Activated T-cell treated with anti-CD3 and anti-CD28 coated beads for 4 hours (primary cell): ENCODE results near the gene BRI3.

Experiments
- DNase-seq: peaks from one replicate; pipeline ENCODE4 v3.0.0-alpha.2; 2020

Gene BRI3, protein sequence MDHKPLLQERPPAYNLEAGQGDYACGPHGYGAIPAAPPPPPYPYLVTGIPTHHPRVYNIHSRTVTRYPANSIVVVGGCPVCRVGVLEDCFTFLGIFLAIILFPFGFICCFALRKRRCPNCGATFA

DNA sequence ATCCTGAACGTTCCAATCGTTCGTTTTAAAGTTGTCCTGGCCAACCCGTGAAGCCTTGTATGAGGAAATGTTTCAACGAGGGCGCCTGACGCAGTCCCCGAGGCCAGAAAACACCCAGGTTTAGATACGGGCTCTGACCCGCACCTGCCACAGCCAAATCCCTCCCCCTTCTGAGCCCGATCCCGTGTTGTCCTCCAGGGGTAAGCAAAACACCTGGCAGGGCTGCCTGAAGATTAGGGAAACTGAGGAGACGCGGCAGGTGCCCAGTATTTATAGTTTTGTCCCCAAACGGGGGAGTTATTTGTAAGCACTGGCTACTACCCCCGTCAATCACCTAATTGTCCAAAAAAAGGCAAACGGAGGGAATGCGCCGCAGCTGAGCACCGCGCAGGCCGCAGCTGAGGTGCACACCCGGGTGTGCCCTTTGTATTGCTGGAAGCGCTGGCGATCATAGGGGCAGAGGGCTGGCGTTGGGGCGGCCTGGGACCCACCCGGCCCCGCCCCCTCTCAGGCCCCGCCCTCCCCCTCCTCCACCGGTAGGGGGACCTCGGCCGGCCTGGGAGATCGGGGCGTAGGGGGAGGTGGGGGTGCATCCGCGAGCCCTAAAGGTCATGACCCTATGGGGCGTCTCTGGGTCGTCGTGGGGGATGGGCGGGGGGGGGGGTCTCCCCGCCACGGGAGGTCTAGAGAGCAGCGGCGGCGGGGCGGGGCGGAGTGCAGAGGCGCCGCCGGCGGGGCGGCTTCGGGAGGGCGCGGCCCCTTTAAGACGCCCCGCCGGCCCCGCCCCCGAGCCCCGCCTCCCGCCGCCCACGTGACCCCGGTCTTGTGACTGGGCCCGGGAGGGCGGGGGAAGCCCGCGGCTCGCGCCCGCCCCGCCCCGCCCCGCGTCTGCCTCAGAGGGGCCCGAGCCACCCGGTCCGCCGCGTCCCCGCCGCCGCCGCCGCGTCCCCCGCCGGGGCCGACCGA lies at the start of gene BRI3:
TSS of gene BRI3 (plus strand) at position 896 of the 966 bp plus-strand sequence. CDS start 110 bp downstream, outside the sequence.
- DNase-seq = peak; percentile 94

DNA sequence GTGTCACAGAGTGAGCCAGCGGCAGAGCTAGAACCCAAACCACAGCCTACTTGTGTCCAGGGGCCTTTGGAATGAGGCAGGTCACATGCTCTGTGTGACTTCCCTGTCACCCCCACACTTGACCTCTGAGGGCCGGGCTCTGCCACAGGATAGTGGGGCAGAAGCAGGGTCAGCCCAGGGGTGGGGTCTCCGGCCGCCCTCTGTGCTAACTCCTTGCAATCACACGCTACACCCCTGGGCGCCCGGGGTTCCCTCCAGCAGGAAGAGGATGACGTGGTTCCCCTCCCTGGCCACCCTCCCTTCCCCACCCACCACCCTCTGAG lies 49.3 kb upstream of the BRI3 start:
- no peak for DNase-seq

DNA sequence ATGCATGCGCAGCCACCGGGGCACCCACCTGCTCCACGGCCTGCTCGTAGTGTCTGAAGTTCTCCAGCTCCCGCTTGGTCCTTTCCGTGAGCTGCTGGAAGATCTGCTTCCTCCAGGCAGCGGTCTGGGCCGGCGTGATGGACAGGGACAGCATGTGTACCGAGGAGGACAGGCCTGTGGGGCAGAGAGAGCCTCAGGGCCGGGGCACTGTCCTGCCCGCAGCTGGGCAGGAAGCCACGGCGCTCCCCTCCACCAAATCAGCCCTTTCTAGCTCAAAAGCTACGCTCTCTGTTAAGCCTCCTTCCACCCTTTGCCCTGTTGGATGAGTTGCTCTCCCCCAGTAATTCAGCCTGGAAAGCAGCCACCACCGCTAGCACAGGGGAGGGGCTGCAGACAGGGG lies 48.7 kb upstream of the BRI3 start:
- DNase-seq = no peak

DNA sequence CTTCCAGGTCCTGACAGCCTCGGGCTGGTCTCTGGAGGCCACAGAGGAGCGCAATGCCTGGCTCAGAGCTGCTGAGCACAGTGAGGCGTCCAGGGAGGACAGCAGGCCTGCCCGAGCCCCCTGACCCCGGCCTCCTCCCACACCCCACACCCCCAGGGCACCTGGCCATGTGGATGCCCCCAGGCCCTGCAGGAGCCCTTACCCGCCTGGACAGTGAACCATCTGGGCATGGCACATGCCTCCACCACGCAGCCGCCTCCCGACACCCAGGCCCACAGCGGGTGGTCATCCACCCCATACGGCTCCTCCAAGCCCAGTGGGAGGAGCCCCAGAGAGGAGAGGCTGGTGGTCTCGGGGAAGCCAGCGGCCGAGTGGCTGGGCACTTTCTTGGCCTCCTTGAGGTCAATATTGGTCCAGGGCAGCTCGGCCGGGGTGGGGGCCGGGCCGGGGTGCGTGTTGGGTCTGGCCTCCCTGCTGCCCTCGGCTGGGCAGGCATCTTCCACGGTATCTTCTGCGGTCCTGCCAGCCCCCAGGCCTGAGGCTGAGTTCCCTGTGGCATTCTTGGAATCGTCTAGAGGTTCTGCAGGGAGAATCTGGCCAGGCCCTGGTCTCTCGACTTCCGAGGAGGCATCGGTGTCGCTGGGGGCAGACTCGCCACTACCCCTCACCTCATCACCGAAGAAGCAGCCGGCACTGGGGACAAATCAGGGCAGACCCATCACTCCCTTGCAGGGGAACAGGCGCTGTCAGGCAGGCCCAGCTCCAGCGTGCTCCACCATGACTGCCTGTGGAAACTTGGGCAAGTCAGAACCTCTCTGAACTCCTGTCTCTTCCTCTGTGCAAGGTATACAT lies 48.0 kb upstream of the BRI3 start:
- DNase-seq = no peak

DNA sequence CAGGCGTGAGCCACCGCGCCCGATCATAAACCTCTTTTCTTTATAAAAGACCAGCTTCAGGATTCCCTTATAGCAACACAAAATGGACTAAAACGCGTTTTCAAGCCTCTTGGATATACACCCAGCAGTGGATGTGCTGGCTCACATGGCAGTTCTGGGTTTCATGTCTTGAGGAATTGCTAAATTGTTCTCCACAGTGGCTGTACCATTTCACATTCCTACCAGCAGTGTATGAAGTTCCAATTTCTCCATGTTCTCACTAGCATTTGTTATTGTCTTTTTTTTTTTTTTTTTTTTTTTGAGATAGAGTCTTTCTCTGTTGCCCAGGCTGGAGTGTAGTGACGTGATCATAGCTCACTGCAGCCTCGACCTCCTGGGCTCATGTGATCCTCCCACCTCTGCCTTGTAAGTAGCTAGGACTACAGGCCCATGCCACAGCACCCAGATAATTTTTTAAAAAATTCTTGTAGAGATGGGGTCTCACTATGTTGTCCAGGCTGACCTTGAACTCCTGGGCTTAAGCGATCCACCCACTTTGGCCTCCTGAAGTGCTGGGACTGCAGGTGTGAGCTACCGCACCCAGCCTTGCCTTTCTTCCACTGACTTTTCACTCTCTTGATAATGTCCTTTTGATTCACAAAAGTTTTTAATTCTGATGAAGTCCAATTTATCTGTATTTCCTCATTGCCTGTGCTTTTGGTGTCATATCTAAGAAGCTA lies 46.9 kb upstream of the BRI3 start:
- DNase-seq = no peak

DNA sequence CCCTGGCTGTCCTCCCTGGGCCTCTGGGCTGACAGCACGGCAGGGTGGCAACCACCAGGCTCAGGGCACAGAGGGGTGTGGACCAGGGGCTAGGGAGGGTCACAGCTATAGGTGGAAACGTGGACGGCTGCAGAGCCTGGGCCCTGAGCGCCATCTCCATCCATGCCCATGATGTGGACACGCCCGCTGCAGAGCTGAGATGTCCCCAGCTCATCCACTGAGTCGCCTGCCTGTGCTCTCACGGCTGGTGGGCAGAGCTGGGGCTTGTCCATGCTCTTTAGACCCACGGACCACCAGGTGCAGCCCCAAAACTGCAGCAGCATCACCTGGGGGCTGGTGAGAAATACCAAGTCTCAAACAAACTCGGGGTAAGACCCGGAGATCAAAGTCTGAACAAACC lies 45.6 kb upstream of the BRI3 start:
- no peak for DNase-seq

DNA sequence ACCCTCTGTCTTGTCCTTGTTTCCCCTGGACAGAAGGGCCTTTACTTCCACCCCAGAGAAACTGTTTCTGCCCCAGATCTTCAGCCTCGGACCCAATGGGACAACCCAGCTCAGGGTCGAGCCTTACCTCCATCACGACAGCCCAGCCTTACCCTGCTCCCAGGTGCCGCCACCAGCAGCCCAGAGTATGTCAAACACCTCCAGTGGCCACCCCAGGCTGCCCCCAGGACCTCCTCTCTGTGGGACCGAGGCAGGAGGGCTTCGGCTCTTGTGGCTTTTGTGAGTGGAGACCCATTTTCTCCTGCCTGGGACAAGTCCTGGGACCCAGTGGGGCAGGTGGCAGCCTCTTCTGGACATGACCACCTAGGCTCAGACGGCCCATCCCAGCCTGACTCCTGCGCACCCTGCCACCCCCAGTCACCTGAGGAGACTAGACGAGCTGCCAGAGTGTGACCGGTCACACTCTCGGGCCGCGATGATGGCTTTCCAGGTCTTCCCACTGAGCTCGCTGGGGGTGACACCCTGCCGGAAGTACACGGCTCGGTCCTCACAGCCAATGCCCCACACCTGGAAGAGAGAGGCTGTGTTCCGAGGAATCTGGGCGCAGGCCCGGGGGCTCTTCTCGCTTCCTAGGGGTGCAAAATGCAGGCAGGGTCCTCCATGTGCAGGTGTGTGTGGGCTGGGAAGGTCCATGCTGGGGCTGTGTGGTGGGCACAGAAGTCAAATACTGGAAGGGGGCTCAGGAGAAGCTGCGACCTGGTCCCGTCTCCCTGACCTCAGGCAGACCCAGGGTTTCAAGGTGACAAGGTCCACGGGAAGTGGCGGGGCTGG lies 44.9 kb upstream of the BRI3 start:
- no peak for DNase-seq

DNA sequence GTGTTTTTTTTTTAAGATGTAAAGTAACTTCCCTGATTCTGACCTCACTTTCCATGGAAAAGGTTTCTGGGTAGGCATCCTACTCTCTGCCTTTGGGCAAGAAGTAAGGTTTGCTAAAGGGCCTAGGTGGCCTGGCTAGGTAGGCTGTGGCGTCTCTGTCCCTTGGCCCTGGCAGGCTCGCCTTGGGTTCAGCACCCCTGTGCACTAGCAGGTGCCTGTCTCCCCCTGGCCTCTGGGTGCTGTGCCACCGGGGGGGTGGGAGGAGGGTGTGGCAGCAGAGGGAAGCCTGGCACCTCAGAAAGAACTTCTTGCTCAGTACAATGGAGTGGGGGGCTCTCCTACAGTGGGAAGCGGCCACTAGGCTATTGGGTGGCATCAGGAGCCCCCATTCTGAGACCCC lies 43.4 kb upstream of the BRI3 start:
- DNase-seq = no peak

DNA sequence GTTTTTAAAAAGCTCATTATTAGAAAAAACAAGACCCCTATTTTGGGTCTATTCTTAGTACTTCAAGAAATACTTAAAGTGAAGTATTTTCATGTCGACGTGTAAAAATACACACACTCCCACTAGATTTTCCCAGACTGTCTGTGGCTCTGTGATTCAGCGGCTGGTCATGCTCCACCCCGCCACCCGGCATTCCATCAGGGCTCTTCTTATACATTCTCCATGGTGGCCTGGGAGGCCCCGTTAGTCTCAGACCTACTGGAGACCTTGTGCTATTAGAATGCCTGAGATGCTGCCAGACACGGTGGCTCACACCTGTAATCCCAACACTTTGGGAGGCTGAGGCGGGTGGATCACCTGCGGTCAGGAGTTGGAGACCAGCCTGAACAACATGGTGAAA lies 42.5 kb upstream of the BRI3 start:
- no peak for DNase-seq

DNA sequence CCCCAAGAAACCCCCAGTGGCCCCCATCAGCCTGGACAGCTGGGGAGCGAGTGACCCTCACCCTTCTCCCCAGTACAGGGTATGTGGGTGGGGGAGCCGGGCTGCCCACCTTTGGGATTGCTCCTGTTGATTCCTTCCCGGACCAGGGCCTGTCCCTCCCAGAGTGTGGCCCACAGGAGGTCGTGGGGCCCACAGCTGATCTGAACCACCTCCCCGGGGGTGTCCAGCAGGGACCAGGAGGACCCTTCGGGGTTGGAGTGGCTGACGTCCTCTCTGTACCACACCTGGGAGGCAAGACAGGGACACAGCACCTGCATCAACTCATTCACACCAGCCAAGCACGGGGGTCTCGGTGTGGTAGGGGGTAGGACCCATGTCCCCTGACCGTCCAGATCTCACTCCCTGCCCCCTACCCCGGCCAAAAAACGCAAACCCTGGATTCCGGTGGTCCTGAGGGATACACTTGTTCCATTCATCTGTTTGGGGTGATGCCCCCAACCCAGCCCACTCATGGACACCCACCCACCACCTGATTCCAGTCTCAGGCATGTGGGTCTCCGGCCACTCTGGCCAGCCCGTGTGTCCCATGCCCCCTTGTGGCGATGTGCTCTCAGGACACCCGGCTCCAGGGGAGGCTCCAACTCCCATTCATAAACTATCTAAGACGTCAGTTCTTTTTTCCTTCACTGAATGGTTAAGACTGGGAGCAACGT lies 40.4 kb upstream of the BRI3 start:
- DNase-seq = no peak

DNA sequence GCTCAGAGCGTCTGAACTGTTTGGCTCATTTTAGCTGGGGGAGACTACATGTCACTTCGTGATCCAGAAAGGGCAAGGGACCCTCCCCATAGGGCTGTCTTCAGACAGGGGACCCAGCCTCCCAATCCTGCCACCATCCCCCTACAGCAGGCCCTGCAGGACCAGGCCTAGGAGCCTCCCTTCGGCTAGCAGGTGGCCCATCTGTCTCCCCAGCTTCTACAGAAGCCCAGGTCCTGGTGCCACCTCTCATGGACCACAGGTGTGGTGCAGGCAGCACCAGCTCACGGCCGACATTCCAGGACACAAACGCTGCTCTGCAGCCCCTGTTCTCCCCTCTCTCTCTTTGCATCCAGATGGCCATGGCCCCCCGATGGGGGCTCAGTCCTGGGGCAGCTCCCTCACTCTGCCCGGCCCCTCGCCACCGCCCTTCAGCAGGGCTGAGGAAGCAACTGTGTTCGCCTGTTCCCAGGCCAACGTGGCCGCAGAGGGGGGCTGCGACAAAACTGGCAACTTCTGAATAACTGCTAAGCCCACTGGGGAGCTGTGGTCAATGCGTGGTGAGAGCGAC lies 39.7 kb upstream of the BRI3 start:
- no peak for DNase-seq

DNA sequence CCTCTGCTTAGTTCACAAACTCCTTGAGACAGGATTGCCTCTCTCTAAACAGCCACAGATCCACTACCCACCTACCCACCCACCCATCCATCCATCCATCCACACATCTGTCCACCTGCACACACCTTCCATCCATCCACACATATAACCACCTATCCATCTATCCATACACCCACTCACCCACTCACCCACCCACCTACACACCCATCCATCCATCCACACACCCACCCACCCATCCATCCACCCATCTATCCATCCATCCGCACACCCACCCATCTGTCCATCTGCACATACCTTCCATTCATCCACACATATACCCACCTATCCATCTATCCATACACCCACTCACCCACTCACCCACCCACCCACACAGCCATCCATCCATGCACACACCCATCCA lies 39.1 kb upstream of the BRI3 start:
- DNase-seq = no peak

DNA sequence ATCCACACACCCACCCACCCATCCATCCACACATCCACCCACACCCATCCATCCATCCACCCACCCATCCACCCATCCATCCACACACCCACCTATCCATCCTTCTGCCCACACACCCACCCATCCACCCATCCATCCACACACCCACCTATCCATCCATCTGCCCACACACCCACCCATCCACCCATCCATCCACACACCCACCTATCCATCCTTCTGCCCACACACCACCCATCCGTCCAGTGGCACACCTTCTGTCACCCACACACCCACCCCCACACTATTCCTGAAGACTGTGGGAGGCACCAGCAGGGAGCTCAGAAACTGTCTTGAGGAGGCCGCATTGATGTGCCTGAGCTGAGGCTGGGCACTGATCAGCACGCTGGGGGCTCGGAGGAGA lies 38.6 kb upstream of the BRI3 start:
- DNase-seq = no peak

DNA sequence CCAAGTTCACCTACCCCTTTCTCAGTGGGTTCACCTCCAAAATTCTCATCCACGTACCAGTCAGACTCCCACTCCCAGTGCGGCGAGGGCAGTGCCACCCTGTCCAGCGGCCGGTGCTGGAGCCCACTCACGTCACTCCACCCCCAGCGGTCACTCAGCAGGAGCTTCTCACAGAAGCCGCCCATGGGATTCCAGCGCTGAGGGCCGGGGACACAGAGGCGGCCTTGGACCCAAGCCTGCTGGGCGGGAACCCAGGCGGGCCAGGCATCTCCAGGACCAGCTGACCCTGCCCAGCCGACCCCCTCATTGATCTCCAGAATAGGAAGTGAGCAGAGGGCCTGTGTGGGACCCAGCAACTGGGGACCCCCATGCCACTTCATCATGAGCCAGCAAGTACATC lies 36.6 kb upstream of the BRI3 start:
- no peak for DNase-seq

DNA sequence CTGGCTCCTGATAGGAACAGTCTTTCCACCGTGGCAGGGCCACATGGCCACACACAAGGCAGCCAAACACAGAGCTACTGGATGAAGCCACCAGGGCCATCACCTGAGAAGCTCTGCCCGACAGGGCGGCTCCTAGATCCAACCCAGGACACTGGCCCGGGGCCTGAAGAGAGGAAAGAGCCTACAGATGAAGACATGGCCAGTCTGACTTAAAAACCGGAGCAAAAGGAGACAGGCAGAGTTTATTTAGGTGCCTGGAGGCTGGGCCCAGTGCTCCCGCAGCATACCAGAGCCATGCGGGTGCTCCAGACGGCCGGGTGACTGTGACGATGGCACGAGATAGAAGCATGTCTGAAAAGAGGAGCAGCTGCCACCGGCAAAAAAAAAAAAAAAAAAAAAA lies 33.3 kb upstream of the BRI3 start:
- no peak for DNase-seq

DNA sequence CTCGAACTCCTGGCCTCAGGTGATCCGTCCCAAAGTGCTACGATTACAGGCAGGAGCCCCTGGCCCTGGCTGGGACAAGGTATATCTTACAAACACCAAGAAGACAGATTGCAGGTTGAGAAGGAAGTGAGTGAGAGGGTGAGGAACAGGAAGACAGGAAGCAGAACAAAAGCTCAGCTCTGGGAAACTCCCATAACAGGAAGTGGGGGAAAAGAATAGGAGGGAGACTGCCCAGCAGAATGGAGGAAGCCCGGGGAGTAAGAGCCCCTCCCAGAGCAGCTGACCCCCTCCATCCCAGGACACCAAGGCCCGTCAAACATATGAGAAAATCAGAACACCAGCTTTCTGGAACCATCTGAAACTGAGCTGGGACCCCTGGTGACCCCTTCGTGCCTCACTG lies 32.4 kb upstream of the BRI3 start:
- DNase-seq = no peak

DNA sequence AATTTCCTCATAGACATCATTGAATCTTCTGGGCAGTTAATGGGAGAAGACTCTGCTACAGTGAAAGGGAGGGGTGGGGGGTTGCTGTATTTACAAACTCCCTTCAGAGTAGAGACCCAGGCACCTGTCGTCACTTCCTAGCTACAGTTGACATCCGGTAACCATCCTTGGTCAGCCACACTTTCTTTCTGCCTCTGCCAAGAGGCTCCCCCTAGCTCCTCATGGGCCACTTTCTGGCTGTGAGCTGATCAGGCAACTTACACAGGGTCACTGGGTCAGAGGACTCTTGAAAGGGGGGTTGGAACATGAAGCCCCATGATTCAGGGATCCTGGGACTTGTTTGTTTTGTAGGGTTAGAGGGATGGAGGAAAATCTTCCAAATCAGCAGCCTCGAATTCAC lies 30.7 kb upstream of the BRI3 start:
- peak; percentile 17 for DNase-seq

DNA sequence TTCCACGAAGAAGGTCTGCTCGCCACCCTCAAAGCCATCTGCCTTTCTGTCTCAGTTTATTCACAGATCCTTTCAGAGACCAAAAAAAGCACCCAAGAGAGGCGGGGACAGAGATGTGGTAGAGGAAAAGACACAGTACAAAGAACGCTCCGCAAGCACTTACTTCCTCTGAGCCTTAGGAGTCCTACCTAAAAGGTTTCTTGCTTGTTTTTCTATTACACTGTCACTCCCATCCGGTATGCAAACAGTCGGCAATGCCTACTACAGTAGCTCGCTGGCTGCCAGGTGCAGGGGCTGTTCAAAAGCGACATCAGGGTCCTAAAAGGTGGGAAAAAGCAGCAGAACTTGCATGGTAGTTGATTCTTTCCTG lies 30.3 kb upstream of the BRI3 start:
- peak; percentile 4 for DNase-seq

DNA sequence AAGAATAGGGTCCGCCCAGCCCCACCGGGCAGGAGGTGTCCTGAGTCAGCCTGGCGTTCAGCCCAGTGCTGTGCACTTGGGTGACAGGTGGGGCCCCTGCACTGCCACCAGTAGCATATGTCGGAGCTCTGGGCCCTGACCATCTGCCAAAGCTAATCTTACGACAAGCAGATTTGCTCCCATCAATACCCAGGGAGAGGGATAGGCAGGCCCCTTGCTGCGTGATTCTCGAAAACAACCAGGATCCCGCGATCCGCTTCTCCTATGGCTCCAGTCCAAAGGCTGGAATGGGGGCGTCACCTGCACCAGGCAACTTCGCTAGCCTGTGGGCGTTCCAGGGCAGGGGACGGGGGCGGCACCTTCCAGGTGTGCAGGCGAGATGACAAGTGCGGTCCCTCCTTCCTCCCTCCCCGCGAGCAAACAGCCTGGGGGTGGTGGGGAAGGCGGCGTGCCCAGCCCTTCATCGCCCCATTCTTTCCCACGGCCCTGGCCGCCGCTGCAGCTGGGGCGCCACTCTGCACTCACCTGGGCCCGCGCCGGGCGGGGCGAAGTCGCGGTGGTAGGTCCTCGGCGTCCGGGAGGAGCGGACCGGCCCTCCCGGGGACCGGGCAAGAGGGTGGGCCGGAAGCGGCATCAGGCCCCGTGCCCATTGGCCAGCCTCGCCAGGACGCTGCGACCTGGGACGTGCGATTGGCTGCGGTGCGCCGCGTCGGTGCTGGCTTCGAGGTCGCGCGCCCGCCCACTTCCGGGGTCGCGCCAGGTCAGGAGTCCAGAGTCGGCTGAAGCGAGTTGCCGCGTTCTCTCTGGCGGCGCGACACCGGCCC lies 29.7 kb upstream of the BRI3 start, which contains the start of gene TECPR1:
TSS of gene TECPR1 (minus strand) at position 632 of the 824 bp plus-strand sequence. CDS start 6,086 bp downstream, outside the sequence.
- peak; percentile 64 for DNase-seq

DNA sequence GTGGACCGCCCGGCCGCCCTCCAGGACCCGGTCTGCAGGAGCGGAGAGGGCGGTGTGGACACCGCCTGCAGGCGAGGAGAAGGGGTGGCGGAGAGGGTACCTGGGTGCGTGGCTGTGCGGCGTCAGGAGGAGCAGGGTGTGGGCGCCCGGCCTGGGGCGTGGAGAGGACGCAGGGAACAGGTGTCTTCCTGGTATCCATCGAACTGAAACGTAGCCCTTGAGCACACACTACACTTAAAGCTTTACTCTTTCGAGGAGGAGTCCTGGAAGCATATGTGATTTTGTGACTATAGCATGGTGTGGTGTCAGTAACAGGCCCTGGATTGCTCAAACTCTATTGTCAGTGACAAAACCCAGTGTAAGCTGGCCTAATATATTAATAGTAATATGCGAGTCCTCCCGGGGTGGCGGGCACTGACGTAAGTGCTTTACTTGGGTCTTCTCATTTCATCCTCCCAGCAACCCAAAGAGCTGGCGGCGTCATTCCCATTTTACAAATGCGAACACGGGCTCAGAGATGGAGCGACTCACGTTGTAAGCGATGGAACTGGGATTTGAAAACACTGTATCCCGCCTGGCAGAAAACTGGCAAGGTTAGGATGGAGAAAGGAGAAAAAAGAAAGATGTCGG lies 28.9 kb upstream of the BRI3 start:
- DNase-seq = no peak
